Stimulated activated CD8-positive, alpha-beta memory T cell treated with anti-CD3 and anti-CD28 coated beads, Interleukin-7, amount 100 ng/mL, for 48 hours (primary cell): ENCODE data around the gene PLAA.

Source experiments
- DNase-seq, 2 donors: peaks; one replicate each; pipeline ENCODE4 v3.0.0-alpha.2; 2020; ENCODE audit warnings: low read depth in 1 of 2; ENCODE audit errors: extremely low read depth in 1 of 2

Gene PLAA

DNA sequence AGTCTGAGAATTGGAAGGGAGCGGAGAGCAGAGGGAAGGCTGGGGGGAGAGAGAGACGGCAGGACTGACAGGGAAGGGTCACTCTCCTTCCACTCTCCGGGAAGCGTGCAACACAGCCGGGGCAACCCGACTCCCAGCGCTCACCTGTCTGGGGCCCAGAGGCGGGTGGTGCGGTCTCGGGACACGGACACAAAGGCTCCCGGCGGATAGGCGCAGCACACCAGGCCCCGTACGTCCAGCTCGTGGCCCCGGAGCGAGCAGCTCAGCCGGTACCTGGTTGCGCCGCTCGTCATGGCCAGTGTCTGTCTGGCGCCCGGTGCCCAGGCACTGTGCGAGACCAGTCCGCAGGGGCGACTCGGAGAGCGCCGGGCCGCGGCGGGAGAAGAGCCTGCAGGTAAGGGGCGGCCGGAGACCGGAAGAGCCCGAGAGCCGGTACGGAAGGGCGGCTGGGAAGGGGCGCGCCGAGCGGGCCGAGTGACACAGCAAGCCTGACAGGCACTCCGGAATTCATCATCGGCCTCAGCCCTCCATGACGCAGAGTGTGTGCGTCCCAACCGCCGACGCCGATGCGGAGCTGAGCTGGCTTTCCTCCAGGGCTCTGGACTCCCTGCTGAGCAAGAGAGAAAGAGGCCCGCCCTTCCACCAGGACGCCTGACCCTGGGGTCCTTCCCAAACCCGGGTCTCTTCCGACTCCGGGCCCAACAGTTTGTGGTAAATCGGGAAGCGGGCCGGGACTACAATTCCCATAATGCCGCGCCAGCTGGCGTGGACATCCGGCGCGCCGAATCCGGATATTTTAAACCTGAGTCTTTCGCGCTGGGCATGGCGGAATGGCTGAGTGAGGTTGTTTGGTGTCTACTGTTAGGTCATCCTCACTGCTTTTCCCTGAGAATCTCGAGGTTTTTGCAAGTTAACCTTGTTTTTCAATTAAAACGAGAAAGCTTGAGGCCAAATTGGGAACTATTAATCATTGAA lies at the start of gene PLAA:
Gene PLAA, minus strand, starts transcription at position 490 of the 975 bp plus-strand sequence. Its CDS starts 197 bp downstream, at position 293.
- peak; percentile 65 to 80 for DNase-seq

DNA sequence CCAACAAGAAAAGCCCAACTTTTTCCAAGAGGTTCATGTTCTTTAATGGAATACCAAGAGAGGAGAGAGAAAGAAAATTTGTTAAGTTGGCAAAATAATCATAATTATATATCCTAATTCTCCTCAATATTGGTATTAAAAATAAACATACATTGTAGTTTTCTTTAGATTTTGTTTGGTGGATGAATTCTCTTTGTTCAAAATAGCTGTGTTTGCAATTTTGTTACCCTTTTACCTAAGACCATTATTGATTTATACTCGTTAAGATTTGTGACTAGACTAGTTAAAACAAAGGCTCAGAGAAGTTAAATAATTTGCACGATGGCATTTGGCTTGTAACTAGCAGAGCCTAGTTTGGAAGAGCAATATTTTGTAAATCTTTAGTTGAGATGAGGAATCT lies 48.8 kb upstream of the PLAA start:
- no peak for DNase-seq

GRCh38 chr9:26983340-26983739 lies 36.3 kb upstream of the PLAA start:
- DNase-seq = no peak

- no peak for DNase-seq
These were observed 29.0 kb upstream of the PLAA start for GRCh38 chr9:26975728-26976707.

DNA sequence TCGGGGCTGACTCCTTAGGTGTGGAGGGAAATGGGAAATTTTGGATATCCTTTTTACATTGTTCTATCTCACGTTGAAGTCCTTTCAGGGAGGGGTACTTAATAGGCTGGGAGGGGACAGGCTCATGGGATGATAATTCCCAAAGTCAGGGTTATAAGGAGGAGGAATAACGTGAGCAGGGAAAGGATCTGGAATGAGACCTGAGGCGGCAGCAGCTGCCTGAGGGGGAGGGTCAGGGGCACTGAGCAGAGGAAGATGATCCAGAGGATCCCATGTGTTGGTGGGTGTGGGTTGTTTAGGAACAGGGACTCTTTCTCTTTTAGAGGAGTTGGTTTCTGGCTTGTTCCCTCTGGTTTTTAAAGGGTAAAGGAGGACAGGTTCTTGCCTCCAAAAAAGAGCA lies 27.9 kb upstream of the PLAA start:
- no peak for DNase-seq

- DNase-seq = no peak
These were observed 26.9 kb upstream of the PLAA start for GRCh38 chr9:26973989-26974388.

GRCh38 chr9:26971721-26972120 lies 24.7 kb upstream of the PLAA start:
- DNase-seq = no peak

- DNase-seq = no peak
These were observed 9.8 kb upstream of the PLAA start for GRCh38 chr9:26956860-26957233.

DNA sequence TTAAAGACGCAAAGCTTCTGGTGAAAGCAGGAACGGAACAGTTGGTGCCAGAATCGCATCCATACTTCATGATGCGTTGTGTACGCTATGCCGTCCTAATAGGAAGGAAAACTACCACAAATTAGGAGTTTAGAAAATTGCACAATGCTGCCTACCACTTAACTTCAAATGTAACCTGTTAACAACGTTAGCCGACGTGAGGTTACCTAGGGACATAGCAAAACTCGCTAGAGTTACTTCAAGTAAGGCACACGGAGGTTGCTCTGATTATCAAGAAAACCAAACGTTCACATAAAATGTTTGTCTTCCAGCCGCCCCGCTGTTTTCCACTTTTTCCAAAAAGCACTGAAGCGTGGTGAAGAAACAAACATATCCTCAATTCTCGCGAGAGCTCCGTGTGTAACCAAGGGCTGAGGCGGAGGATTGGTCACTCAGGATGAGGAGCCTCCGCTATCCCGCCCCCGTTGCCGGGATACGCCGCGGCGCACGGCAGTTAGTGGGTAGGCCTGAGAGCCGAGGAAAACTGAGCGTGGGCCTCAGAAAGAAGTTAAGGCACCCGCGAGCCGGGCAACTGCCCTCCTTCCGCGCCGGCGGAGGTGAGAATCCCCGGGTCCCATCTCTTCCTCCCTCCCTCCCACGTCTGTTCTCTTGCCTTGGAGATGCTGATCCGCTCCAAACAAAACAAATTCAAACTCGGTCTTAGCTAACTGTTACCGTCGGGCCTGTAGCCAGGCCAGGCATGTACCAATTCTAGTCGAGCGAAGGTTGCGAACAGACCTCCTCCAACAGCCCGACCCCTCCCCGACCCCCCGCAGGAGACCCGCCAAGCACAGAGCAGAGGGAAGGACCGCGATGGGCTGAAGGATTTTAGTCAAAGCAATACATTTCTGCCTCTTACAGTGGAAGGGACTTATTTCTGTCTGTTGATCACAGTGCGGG lies 9.1 kb upstream of the PLAA start, which contains the start of gene IFT74:
Gene IFT74, plus strand, starts transcription at position 492 of the 939 bp plus-strand sequence. CDS start 5,556 bp downstream, outside the sequence.
- peak; percentile 84 to 92 for DNase-seq

DNA sequence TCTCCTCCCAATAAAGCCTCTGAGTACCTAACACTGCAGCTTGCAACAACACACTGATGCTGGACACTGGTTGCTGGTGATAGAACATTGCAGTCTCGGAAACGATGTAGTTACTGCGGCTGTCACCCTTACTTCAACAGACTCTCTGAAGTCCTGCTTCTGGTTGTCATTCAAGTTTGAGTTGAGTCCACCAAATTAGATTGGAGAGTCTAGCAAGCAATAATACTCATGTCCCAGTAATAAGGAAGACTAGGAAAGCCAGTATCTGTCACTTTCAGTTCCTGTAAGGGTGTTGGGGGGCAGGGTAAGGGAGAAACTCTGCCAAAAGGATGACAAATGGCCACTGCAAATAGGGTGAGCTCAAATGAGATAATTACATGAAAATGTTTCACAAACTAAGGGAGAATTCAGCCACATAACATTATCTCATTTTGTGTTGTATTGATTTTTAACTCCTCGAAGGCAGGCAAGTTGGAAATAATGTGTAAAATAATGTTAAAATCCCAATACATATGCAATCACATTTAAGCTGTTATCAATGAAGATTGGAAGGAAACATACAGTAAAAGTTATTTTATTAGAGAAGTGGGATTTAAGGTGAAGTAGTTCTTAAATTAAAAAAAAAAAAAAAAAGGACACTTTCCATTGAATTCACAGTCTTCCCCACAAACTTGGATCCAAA lies 8.3 kb upstream of the PLAA start:
- DNase-seq = no peak

GRCh38 chr9:26954050-26954508 lies 7.0 kb upstream of the PLAA start:
- DNase-seq = no peak

GRCh38 chr9:26951794-26952193 lies 4.8 kb upstream of the PLAA start:
- DNase-seq = no peak

DNA sequence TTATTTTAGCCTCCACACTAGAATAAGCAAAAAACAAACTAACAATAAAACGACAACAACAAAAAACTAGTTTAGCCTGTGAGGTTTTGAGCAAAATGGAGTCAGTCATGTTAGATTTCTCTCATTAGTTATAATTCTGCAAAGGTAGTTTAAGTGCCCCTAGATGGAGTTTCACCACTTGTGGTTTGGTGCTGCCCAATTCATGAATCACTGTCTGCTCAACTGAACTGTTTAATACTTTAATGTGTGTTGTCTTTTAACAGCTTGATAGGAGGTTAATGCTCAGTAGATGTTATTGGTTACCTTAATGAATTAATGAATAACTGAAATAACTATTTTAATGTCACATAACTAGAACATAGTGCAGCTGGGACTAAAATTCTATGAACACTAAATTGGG lies 3.5 kb upstream of the PLAA start:
- no peak for DNase-seq

GRCh38 chr9:26949637-26950069 lies 2.6 kb upstream of the PLAA start:
- DNase-seq = no peak

- DNase-seq = no peak
These were observed 694 bp upstream of the PLAA start for GRCh38 chr9:26947736-26948135.

GRCh38 chr9:26945591-26945990 lies 1.5 kb downstream of the PLAA start:
- no peak for DNase-seq

DNA sequence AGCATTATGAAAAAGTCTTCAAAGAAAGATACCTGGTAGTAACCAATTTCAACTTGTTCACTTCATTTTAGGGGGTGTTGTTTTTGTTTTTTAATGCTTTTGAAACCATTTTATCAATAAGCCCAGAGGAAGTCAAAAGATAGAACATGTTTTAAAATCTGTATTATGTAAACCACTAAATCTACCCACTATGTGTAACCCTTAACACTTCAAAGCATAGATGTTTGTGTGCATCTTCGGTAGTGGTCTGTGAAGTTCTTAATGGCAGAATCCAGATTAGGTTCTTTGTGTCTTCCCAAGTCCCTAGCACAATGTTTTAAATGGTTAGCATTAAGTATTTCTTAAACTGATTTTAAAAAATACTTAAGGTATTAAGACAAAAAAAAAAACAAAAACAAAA lies 6.3 kb downstream of the PLAA start:
- no peak for DNase-seq

DNA sequence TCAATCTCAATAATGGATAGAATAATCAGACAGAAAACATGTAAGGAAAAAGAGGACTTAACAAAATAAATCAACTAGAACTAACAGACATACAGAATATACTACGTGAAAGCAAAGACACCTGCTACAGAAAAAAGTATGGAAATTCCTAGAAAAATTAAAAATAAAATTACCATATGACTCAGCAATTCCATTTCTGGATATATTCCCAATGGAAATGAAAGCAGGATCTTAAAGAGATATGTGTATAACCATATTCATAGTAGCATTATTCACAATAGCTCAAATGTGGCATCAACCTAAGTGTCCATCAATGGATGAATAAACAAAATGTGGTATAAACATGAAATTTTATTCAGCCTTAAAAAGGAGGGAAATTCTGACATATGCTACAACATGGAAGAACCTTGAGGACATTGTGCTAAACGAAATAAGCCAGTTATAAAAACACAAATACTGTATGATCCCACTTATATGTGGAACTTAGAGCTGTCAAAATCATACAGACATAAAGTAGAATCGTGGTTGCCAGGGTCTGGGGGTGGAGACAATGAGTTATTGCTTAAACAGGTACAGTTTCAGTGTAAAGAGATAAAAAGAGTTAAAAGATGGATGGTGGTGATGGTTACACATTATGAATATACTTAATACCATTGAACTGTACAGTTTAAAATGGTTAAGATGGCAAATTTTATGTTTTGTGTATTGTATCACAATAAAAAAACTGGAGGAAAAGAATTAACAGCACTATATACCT lies 6.9 kb downstream of the PLAA start:
- no peak for DNase-seq
